GM21390 (cell line): ENCODE data around the gene TNNI3K.
A peak's percentile ranks its signal among the peaks of the same experiment; 100 is the strongest.
"Not testable (repeated sequence)": the region's sequence is repeated elsewhere in the genome, so short reads cannot be mapped to it uniquely, and the experiment has no call there.

Experiments used
- ATAC-seq: cut with Tn5 transposase; IDR thresholded peaks from one replicate; pipeline ENCODE4 v1.9.1; 2021; ENCODE audit not compliant: unreplicated experiment

Gene TNNI3K, protein sequence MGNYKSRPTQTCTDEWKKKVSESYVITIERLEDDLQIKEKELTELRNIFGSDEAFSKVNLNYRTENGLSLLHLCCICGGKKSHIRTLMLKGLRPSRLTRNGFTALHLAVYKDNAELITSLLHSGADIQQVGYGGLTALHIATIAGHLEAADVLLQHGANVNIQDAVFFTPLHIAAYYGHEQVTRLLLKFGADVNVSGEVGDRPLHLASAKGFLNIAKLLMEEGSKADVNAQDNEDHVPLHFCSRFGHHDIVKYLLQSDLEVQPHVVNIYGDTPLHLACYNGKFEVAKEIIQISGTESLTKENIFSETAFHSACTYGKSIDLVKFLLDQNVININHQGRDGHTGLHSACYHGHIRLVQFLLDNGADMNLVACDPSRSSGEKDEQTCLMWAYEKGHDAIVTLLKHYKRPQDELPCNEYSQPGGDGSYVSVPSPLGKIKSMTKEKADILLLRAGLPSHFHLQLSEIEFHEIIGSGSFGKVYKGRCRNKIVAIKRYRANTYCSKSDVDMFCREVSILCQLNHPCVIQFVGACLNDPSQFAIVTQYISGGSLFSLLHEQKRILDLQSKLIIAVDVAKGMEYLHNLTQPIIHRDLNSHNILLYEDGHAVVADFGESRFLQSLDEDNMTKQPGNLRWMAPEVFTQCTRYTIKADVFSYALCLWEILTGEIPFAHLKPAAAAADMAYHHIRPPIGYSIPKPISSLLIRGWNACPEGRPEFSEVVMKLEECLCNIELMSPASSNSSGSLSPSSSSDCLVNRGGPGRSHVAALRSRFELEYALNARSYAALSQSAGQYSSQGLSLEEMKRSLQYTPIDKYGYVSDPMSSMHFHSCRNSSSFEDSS

DNA sequence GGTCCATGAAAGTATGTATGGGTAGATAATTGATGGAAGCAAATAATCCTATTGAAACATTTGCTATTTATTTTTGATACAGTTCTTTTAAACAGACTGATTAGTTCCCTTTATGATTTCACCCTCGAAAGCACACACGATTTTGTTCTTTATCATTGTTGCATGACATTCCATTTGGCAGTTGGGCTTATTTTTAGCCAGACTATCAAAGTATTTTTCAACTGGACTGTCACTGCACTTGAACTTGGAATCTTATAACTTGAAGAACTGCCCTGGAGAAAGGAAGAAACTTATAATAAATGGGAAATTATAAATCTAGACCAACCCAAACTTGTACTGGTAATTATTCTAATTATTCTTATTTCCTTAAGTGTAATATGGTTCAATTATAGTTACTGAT is at the start of gene TNNI3K:
Gene TNNI3K, plus strand, starts transcription at position 235 of the 400 bp plus-strand sequence. Its CDS starts 65 bp downstream, at position 300.
- no peak for ATAC-seq

DNA sequence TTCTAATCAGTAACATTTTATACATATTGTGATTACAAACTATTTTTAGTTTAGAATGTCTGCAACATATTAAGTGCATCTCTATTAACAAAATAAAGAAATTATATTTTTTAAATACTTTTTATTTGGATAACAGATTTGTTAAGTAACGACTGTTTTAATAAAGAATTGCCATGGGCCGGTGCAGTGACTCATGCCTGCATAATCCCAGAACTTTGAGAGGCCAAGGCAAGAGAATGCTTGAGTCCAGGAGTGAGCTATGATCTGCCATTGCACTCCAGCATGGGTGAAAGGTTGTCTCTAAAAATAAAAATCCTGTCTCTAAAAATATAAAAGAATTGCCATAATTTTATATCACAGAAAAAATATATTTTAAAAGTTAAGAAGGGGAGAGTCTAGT is 41.3 kb upstream of the TNNI3K start:
- no peak for ATAC-seq

DNA sequence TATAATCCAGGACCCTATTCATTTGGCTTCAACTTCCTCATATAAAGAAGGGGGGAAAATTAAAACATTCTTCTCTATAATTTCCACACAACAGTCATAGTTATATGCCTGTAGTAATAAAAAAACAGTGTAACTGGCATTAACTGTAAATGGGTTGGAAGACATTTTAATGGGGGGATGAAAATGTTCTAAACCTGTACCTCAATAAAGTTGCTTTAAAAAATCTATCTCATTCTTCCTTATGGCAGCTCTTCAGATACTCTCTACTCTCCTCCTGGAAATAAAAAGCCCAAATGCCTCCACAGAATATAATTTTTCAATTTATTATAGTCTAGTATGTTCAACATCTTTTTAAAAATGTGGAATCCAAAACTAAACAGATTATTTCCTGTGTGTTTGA is 39.8 kb upstream of the TNNI3K start:
- no peak for ATAC-seq

DNA sequence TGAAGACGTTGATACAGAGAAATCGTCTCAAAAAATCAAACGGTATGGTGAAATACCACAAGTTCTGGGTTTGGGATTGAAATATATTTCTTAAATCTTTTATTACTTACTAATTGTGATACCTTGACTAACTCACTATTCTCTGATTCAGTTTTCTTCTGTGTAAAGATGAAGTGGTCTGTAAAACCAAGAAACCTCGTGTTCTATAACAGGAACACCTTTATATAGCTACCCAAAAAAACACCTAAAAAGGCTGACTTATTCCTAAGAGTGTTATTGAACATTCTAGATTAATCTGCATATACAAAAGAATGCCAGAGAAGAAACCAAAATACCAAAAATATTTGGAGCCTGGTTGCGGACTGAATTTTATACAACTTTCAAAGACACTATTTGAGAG is 37.9 kb upstream of the TNNI3K start:
- no peak for ATAC-seq

DNA sequence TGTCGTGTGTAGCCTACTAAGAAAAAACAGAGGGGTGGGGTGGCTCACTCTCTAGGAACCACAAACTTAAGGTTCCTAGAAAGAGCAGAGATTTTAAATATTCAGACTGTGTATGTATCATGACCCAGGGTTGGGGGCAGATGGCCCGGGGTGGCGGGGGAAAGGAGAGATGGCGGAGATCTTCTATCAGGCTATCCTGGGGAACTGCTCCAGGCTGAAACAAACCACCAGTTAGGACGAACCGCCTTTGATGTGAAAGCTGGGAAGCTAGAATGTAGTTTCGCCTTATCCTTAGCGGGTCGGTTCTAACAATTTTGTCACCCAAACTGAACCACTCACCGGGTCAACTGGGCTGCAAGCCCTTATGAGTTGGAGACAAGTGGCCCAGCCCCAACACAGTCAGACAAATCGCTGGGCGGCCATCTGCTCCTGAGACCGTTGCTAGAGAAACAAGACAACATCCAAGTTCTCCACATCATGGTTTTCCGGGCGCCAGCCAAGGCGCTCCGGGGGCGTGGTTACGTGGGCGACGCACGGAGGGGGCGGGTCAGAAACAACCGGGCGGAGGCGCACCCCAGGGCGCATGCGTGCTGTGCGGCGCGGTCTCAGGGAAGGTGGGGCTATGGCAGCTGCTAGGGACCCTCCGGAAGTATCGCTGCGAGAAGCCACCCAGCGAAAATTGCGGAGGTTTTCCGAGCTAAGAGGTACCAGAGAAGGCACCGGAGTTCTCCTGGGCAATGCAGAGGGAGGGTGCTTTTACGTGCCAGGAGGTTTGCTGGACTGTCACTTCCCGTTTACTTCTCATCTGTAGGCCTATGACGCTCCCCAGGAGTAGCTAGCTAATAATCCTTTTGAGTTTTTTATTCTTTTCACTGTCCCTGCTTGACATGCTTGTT is 37.3 kb upstream of the TNNI3K start, which contains the start of the genes FPGT and LRRIQ3:
Gene FPGT, plus strand, starts transcription at position 586 of the 896 bp plus-strand sequence. Its CDS starts 37 bp downstream, at position 623.
Gene LRRIQ3, minus strand, starts transcription at position 520 of the 896 bp plus-strand sequence. CDS start 14,492 bp downstream, outside the sequence.
- ATAC-seq = peak; percentile 93

DNA sequence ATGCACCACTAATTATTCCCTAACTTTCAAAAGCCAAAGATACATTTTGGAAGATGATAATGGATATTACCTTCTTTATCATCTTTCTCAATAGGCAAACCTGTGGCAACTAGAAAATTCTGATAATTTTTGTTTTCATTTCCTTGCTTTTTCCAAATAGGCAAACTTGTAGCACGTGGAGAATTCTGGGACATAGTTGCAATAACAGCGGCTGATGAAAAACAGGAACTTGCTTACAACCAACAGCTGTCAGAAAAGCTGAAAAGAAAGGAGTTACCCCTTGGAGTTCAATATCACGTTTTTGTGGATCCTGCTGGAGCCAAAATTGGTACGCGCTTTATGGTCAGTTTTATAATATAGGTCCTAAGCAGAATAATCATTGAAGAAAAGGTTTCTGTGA is 35.7 kb upstream of the TNNI3K start:
- ATAC-seq = no peak

DNA sequence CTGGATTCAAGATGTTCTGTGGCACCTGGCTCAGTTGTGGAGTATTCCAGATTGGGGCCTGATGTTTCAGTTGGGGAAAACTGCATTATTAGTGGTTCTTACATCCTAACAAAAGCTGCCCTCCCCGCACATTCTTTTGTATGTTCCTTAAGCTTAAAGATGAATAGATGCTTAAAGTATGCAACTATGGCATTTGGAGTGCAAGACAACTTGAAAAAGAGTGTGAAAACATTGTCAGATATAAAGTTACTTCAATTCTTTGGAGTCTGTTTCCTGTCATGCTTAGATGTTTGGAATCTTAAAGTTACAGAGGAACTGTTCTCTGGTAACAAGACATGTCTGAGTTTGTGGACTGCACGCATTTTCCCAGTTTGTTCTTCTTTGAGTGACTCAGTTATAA is 29.9 kb upstream of the TNNI3K start:
- ATAC-seq = no peak

DNA sequence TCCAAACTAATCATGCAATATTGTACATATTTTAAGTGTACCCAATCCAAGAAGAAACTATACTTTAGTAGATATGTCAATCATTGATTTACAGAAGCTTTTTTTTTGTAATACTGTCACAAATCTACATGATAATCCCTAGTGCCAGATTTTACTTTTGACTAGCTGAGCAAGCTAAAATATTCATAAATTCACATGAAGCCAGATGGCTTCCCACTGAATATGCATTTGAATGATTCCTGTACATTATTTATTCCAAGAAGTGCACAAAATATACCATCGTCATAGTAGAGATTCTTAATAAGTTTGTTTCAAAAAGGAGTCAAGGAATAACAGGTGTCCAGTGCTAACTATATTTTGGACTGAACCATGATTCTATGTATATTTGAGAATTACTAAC is 20.0 kb upstream of the TNNI3K start:
- no peak for ATAC-seq

DNA sequence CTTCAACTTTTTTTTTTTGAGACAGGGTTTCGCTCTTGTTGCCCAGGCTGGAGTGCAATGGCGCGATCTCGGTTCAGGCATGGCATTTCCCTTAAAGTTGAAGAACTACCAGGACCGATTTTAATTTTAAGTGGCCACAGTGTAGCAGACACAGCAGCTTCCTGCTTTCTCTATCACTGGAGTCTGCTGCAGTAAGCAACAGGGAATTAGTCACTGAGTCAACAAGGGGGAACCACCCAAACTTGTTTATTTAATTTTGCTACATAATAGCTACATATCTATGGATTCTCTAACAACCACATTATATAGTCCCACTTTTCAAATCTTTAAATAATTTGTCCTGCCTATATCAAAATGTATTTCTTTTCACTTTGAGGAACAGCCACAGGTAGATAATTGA is 12.5 kb upstream of the TNNI3K start:
- no peak for ATAC-seq

DNA sequence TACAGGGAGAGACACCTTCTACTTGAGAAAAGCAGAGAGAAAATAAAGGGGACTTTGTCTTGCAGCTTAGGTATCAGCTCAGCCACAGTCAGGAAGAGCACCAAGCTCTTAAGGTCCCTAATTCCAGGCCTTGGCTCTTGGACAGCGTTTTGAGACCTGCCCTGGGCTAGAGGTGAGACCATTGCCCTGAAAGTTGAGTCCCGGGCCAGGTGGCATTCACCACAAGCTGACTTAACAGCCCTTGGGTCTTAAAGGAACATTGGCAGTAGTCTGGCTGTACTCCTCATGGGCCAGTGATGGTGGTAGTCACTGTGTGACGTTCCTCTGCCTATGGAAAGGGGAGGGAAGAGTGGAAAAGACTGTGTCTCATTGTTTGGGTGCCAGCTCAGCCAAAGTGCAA is 11.7 kb upstream of the TNNI3K start:
- ATAC-seq = no peak

DNA sequence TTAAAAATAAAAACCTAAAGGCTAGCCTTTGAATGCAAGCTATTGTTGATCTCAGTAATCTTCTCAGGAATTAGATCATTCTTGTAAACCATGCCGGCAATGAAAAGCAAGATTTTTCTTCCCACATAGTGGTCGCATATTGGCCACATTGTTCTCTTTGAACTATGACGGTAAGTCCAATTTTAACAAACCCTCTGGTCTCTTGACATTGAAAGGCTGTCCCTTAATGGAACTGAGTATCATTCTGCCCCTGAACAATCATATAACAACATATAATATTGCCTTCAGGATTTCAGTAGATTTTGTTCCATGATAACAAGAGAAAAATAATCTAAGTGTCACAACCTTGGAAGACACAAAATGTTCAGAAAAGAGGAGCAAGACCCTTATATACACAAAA is 1.3 kb downstream of the TNNI3K start:
- no peak for ATAC-seq

DNA sequence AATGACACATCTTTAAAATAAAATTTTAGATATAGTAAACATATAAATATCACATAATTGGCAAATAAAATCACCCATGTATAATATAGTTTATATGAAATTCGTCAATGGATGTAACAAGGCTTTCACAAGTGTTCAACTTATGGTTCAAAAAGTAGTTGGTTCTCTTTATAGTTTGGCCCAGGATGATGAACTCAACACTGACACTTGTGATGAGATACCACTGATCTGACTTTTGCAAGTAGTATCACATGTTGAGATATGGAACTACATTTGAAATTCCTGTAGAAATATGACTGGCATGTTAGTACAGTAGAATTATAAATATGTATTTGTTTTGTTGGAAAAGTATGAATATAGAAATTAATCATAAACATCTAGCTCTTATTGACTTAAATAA is 1.8 kb downstream of the TNNI3K start:
- no peak for ATAC-seq

DNA sequence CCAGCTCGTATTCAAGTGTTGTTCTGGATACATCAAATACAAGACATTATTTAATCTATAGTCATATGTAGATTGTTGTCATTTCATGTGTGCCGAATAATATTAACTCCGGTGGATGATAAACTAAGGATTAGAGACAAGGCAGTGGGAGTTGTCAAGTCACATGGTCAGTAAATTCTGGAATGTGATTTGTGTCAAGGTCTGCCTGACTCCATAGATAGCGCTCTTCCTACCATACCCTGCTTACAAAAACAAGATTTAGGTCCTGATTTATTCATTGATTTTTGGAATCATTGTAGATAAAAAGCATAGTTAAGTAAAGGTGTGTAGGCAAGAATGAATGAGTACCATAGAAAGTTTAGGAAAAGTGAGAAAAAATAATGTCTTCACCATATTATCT is 2.6 kb downstream of the TNNI3K start:
- ATAC-seq = no peak

DNA sequence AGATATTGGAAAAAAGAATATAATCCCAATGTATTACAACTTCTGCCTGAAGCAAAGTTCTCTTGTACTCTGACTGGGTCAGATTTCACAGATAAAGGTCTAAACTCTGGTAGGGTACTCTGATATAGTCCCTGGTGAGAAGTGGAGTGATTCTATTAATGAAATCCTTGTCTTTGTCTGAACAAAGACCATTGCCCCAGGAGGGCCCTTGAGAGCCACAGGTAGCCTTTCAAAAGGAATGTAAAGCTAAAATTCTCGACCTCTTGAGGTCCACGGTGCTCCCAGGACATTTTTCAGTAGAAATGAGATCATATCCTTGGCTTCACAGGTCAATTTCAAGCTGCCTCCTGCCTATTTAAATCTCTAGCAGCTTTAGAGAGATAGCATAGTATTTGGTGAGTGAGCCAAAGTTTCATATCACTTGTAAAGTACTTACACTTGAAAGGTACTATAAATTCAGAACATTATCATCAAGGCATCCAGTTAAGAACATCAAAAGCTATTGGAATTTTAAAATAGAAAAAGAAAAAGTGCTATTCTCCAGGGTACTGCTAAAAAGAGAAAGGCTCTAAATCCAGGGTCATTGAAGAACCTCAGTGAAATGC is 10.1 kb downstream of the TNNI3K start:
- ATAC-seq = no peak

DNA sequence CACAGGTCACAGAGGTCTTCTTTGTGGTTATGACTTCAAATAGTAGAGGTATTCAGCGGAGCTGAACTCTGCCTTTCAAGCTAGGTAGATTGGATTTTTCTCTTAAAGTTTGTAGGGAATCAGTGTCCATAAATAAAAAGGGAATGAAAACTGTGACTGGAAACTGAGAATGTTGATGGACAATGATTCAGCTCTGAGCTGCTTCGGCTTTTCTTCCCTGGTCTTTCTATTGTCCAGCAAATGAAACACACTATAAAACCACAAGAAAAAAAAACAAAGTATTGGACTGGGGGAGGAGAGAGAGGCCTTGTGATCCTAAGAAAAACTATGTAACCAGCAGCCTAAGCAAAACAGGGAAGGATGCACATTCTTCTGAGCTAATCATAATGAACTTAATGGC is 11.1 kb downstream of the TNNI3K start:
- ATAC-seq = no peak

DNA sequence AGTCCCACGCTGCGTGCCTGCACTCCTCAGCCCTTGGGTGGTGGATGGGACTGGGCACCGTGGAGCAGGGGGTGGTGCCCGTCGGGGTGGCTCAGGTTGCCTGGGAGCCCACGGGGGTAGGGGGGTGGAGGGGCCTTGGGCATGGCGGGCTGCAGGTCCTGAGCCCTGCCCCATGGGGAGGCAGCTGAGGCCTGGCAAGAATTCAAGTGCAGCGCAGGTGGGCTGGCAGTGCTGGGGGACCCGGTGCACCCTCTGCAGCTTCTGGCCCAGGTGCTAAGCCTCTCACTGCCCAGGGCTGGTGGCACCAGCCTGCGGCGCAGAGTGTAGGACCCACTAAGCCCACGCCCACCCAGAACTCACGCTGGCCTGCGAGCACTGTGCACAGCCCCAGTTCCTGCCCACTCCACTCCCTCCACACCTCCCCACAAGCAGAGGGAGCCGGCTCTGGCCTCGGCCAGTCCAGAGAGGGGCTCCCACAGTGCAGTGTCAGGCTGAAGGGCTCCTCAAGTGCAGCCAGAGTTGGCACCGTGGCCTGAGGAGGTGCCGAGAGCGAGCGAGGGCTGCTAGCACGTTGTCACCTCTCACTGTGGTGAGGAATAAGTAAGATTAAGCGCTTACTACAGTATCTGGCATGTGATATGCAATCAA is 12.8 kb downstream of the TNNI3K start:
- ATAC-seq = no peak

DNA sequence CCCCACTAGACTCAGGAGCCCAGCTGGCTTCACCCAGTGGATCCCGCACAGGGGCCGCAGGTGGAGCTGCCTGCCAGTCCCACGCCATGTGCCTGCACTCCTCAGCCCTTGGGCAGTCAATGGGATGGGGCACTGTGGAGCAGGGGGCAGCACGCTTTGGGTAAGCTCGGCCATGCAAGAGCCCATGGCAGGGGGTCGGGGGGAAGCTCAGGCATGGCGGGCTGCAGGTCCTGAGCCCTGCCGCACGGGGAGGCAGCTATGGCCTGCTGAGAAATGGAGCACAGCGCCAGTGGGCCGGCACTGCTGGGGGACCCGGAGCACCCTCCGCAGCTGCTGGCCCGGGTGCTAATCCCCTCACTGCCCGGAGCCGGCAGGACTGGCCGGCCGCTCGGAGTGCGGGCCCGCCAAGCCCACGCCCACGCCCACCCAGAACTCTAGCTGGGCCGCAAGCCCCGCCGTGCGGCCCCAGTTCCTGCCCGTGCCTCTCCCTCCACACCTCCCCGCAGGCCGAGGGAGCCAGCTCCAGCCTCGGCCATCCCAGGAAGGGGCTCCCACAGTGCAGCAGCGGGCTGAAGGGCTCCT is 18.1 kb downstream of the TNNI3K start:
- not testable (repeated sequence) for ATAC-seq

DNA sequence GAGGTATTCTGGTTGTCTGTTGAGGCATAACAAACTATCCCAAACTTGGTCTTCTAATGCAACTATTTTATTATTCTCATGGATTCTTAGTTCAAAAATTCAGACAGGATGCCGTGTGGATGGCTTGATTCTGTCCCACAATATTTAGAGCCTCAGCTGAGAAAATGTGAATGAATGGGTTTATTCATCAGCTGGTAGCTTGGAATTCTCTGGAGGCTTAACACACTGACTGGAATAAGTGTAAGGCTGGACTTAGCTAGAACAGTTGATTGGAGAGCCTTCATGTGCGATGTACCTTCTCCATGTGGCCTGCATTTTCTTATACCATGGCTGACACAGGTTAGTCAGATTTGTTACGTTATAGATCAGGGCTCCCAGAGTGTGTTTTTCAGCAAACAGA is 30.8 kb downstream of the TNNI3K start:
- no peak for ATAC-seq

DNA sequence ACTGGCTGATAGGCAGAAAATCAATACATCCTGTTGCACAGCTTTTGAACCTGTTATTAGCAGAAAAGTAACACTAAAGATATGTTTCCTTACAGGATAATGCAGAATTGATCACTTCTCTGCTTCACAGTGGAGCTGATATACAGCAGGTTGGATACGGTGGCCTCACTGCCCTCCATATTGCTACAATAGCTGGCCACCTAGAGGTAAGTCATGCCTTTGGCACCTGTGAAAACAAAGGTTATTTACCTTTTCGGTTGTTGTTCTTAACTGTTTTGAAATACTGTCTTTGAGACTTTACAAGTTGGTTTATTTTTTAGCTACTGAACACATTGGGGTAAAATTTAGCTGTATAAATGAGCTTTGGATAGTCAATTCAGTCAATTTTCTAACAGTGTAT is 36.3 kb downstream of the TNNI3K start:
- ATAC-seq = no peak
